CD8-positive, alpha-beta memory T cell (primary cell): Measurements from ENCODE around the gene IL36B. TPM values are rescaled to one million over a fixed set of nuclear protein-coding genes. Genes with fewer than 3 reads are reported as not detected.

Experiments used
- CTCF ChIA-PET: fragments of 350-600 bp; sonication (Branson Sonifier 250); formaldehyde crosslinking; loops from one replicate; lab custom pipeline; 2021; ENCODE audit warnings: antibody characterized with exemption; lab: Charles Lee
- POLR2A ChIA-PET: fragments of 350-600 bp; sonication (Branson Sonifier 250); formaldehyde crosslinking; loops from one replicate; lab custom pipeline; 2021; ENCODE audit warnings: antibody characterized with exemption; lab: Charles Lee
- DNase-seq, 5 donors: peaks; one replicate each; pipeline versions ENCODE4 v3.0.0 to v3.0.0-alpha.2; 2020 to 2022; ENCODE audit warnings: mixed read lengths in 1 of 5
- H3K27ac ChIP-seq: one replicate; pipeline ENCODE4 v1.7.0; 2013; ENCODE audit warnings: low read depth, mild to moderate bottlenecking, low read length, moderate library complexity
- H3K27me3 ChIP-seq: 2 replicates; pipeline ENCODE4 v1.7.0; 2013; ENCODE audit warnings: low read length, mild to moderate bottlenecking; ENCODE audit not compliant: insufficient read depth, poor library complexity, severe bottlenecking
- H3K36me3 ChIP-seq: 2 replicates; pipeline ENCODE4 v1.7.0; 2013; ENCODE audit warnings: mild to moderate bottlenecking, low read length, moderate library complexity; ENCODE audit not compliant: insufficient read depth
- H3K4me1 ChIP-seq: 2 replicates; pipeline ENCODE4 v1.7.0; 2013; ENCODE audit warnings: mild to moderate bottlenecking, low read length, moderate library complexity; ENCODE audit not compliant: insufficient read depth
- H3K4me3 ChIP-seq: 2 replicates; pipeline ENCODE4 v1.7.0; 2013; ENCODE audit warnings: mild to moderate bottlenecking, low read length
- H3K9me3 ChIP-seq: 2 replicates; pipeline ENCODE4 v1.7.0; 2013; ENCODE audit warnings: mild to moderate bottlenecking, low read length
- H3K27ac Mint-ChIP-seq, 8 donors: one replicate each; pipeline ENCODE4 v1.8.0; 2020 to 2021; ENCODE audit warnings: mixed read lengths in 8 of 8, mild to moderate bottlenecking in 6 of 8, inconsistent platforms in 3 of 8, moderate library complexity in 3 of 8
- H3K27me3 Mint-ChIP-seq, 2 donors: one replicate each; pipeline ENCODE4 v1.8.0; 2020 to 2021; ENCODE audit warnings: mixed read lengths in 2 of 2, mild to moderate bottlenecking in 1 of 2, moderate library complexity in 1 of 2
- H3K36me3 Mint-ChIP-seq, 3 donors: one replicate each; pipeline ENCODE4 v1.8.0; 2020 to 2021; ENCODE audit warnings: mixed read lengths in 3 of 3, inconsistent platforms in 1 of 3, mild to moderate bottlenecking in 1 of 3
- H3K4me1 Mint-ChIP-seq, 3 donors: one replicate each; pipeline ENCODE4 v1.8.0; 2020 to 2021; ENCODE audit warnings: mixed read lengths in 3 of 3, inconsistent platforms in 1 of 3, mild to moderate bottlenecking in 1 of 3
- H3K4me3 Mint-ChIP-seq, 7 donors: one replicate each; pipeline ENCODE4 v1.8.0; 2020 to 2021; ENCODE audit warnings: mixed read lengths in 7 of 7, mild to moderate bottlenecking in 6 of 7, moderate library complexity in 4 of 7, inconsistent platforms in 2 of 7
- H3K9me3 Mint-ChIP-seq, 5 donors: one replicate each; pipeline ENCODE4 v1.8.0; 2020 to 2022; ENCODE audit warnings: mixed read lengths in 5 of 5, mild to moderate bottlenecking in 3 of 5, moderate library complexity in 2 of 5, inconsistent platforms in 1 of 5
- polyA plus RNA-seq: library from polyadenylated mRNA; unstranded; fragments of 300-500 nt; fragmentation: Illumina TruSeq; gene quantifications from one replicate; pipeline ENCODE4 v1.2.3, GENCODE V29; 2021
- total RNA-seq, 2 experiments: library from RNA; stranded (reverse); gene quantifications; one replicate each; pipeline ENCODE4 v1.2.3, GENCODE V29; 2021

IL36B gene
- total and polyA plus RNA-seq, 3 experiments from 2014 or later, result not detected

DNA sequence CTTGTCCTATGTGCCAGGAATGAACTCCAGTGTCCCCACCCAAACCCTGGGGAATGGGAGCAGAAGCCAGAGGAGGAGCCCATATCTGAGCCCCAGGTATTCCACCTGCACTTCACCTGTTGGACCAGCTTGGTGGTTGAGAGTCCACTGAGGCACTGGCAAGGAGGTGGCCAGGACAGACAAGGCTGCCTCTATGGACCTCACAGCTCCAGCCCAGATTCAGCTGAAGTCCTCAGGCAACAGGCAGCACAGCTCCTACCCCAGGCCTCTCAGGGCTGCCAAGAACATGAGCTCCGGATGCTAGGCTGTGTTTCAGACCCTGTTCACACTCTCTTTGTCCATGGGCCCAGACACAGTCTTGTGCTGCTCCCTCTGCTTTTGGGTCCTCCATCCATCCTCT lies 12.2 kb upstream of the IL36B start:
- no peaks in the 10 kb centered on the region for H3K36me3 ChIP-seq
- ChIA-PET CTCF (no interaction called here), POLR2A (no interaction called here)
- no peak overlapping the region for H3K27ac ChIP-seq
- DNase-seq, result no peak
- H3K9me3 Mint-ChIP-seq, result no peaks in the 10 kb centered on the region
- H3K4me1 ChIP-seq, result no peaks in the 10 kb centered on the region
- peaks cover 2 to 15% of the 10 kb centered on the region in 2 donors for H3K27me3 Mint-ChIP-seq
- H3K4me1 Mint-ChIP-seq, result no peaks in the 10 kb centered on the region
- no peak overlapping the region for H3K4me3 ChIP-seq
- H3K4me3 Mint-ChIP-seq, result no peak overlapping the region
- no peaks in the 10 kb centered on the region for H3K27me3 ChIP-seq
- peaks cover 0 to 5% (median 0%) of the 10 kb centered on the region in 3 donors for H3K36me3 Mint-ChIP-seq
- no peaks in the 10 kb centered on the region for H3K9me3 ChIP-seq
- H3K27ac Mint-ChIP-seq, result no peak overlapping the region

DNA sequence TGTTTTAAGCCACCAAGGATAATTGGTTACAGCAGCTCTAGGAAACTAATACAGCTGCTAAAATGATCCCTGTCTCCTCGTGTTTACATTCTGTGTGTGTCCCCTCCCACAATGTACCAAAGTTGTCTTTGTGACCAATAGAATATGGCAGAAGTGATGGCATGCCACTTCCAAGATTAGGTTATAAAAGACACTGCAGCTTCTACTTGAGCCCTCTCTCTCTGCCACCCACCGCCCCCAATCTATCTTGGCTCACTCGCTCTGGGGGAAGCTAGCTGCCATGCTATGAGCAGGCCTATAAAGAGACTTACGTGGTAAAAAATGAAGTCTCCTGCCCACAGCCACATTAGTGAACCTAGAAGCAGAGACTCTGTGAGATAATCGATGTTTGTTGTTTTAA lies 11.6 kb upstream of the IL36B start:
- no peak for DNase-seq
- peaks cover 0 to 5% (median 0%) of the 10 kb centered on the region in 3 donors for H3K36me3 Mint-ChIP-seq
- POLR2A ChIA-PET, result no interaction called here
- no peak overlapping the region for H3K4me3 Mint-ChIP-seq
- H3K4me1 Mint-ChIP-seq, result no peaks in the 10 kb centered on the region
- no peaks in the 10 kb centered on the region for H3K9me3 Mint-ChIP-seq
- CTCF ChIA-PET, result no interaction called here
- H3K27ac Mint-ChIP-seq, result no peak overlapping the region
- Histone ChIP-seq H3K4me3 (no peak overlapping the region), H3K4me1 (no peaks in the 10 kb centered on the region), H3K9me3 (no peaks in the 10 kb centered on the region), H3K27me3 (no peaks in the 10 kb centered on the region), H3K27ac (no peak overlapping the region), H3K36me3 (no peaks in the 10 kb centered on the region)
- peaks cover 2 to 15% of the 10 kb centered on the region in 2 donors for H3K27me3 Mint-ChIP-seq

DNA sequence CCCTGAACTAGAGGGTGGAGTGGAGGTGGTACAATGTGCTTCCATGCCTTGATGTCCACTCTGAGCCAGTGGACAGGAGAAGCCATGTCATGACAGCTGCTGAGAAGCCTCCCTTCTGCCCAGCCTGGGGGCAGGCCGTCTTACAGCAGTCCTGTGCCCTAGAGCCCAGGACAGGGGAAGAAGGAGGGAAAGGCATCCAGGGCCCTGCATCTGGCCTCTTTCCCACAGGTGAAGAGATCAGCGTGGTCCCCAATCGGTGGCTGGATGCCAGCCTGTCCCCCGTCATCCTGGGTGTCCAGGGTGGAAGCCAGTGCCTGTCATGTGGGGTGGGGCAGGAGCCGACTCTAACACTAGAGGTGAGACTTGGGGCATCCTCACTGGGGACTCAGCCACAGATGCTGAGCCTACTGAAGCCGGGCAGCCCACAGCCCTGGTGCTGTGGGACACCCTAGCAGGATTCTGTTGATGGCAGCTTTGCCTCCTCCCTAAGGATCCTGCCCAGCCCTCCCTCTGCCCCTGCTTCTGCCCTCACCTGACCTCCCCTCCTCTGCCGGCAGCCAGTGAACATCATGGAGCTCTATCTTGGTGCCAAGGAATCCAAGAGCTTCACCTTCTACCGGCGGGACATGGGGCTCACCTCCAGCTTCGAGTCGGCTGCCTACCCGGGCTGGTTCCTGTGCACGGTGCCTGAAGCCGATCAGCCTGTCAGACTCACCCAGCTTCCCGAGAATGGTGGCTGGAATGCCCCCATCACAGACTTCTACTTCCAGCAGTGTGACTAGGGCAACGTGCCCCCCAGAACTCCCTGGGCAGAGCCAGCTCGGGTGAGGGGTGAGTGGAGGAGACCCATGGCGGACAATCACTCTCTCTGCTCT lies 9.5 kb upstream of the IL36B start:
- Mint-ChIP-seq H3K4me1 (no peaks in the 10 kb centered on the region), H3K27ac (peak overlapping the region in 1 of 8 donors; percentile 34), H3K9me3 (no peaks in the 10 kb centered on the region), H3K4me3 (no peak overlapping the region), H3K27me3 (peaks cover 2 to 19% of the 10 kb centered on the region in 2 donors), H3K36me3 (no peaks in the 10 kb centered on the region)
- no peak overlapping the region for H3K4me3 ChIP-seq
- H3K27me3 ChIP-seq, result no peaks in the 10 kb centered on the region
- H3K9me3 ChIP-seq, result no peaks in the 10 kb centered on the region
- no peak for DNase-seq
- no peak overlapping the region for H3K27ac ChIP-seq
- no peaks in the 10 kb centered on the region for H3K4me1 ChIP-seq
- CTCF ChIA-PET, result interaction anchor here (1.1 kb wide), 1 partner anchor 14 kb away, joined by 3 read pairs; no protein-coding TSS in a partner anchor
- no peaks in the 10 kb centered on the region for H3K36me3 ChIP-seq
- POLR2A ChIA-PET, result no interaction called here

DNA sequence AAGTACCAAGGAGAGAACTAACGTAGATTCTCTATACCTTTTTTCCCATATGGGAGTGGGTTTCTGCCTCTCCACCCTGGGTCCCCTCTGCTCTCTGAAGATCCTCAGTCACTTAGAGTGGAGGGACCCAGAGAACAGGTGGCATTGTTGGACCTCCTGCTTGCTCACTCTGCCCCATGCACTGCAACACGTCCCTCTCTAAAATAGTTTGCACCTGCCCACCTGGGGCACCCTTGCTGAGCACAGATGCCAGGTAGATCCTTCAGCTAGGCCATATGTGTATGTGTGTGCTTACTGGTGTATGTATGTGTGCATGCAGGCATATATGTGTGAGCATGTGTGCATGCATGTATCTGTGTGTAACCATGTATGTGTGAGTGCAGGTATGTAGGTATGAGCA lies 8.6 kb upstream of the IL36B start:
- Mint-ChIP-seq H3K27ac (no peak overlapping the region), H3K36me3 (no peaks in the 10 kb centered on the region), H3K27me3 (peaks cover 2 to 16% of the 10 kb centered on the region in 2 donors), H3K4me1 (no peaks in the 10 kb centered on the region), H3K4me3 (no peak overlapping the region), H3K9me3 (peaks cover 0 to 2% (median 0%) of the 10 kb centered on the region in 5 donors)
- ChIA-PET POLR2A (no interaction called here), CTCF (no interaction called here)
- H3K4me1 ChIP-seq, result no peaks in the 10 kb centered on the region
- no peak overlapping the region for H3K27ac ChIP-seq
- DNase-seq, result no peak
- H3K4me3 ChIP-seq, result no peak overlapping the region
- no peaks in the 10 kb centered on the region for H3K27me3 ChIP-seq
- H3K36me3 ChIP-seq, result no peaks in the 10 kb centered on the region
- H3K9me3 ChIP-seq, result no peaks in the 10 kb centered on the region

DNA sequence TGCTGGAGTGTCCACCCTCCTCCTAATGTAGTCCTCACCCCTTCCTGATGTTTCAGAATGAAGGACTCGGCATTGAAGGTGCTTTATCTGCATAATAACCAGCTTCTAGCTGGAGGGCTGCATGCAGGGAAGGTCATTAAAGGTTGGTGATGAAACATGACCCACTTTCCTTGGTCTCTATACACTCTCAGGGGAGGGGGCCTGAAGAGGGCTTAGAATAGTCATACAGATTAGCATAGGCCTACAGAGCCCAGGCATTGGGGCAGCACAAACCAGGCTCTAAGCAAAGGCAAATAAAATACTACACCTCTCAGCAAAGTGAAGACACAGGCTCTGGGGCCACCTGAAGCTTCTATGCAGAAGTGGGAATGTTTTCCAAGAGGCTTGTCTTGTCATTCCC lies 8.1 kb upstream of the IL36B start:
- H3K9me3 Mint-ChIP-seq, result peaks cover 0 to 4% (median under 1%) of the 10 kb centered on the region in 5 donors
- H3K36me3 Mint-ChIP-seq, result no peaks in the 10 kb centered on the region
- no peak overlapping the region for H3K4me3 Mint-ChIP-seq
- Histone ChIP-seq H3K27me3 (no peaks in the 10 kb centered on the region), H3K9me3 (no peaks in the 10 kb centered on the region), H3K4me1 (no peaks in the 10 kb centered on the region), H3K36me3 (no peaks in the 10 kb centered on the region), H3K27ac (no peak overlapping the region), H3K4me3 (no peak overlapping the region)
- no peak overlapping the region for H3K27ac Mint-ChIP-seq
- H3K4me1 Mint-ChIP-seq, result no peaks in the 10 kb centered on the region
- ChIA-PET POLR2A (no interaction called here), CTCF (no interaction called here)
- peaks cover 2 to 16% of the 10 kb centered on the region in 2 donors for H3K27me3 Mint-ChIP-seq
- no peak for DNase-seq

DNA sequence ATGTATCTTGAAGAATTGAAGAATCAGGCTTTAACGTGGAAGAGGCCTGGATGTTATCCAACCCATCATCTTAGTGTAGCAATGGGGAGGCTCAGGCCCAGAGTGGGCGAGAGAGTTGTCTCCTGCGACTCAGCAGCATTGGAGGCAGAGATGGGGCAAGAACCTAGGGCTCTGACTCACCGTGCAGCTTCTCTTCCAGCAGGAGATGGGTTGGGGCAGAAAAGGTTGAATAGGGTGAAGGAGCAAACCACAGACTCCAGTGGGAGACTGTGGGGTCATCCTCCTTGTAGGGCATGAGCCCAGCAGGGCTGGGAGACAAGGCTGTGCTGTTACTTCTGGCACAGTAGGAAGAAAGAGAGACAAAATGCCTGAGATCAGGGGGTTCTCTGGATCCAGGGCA lies 7.7 kb upstream of the IL36B start:
- POLR2A ChIA-PET, result no interaction called here
- CTCF ChIA-PET, result no interaction called here
- DNase-seq, result no peak

DNA sequence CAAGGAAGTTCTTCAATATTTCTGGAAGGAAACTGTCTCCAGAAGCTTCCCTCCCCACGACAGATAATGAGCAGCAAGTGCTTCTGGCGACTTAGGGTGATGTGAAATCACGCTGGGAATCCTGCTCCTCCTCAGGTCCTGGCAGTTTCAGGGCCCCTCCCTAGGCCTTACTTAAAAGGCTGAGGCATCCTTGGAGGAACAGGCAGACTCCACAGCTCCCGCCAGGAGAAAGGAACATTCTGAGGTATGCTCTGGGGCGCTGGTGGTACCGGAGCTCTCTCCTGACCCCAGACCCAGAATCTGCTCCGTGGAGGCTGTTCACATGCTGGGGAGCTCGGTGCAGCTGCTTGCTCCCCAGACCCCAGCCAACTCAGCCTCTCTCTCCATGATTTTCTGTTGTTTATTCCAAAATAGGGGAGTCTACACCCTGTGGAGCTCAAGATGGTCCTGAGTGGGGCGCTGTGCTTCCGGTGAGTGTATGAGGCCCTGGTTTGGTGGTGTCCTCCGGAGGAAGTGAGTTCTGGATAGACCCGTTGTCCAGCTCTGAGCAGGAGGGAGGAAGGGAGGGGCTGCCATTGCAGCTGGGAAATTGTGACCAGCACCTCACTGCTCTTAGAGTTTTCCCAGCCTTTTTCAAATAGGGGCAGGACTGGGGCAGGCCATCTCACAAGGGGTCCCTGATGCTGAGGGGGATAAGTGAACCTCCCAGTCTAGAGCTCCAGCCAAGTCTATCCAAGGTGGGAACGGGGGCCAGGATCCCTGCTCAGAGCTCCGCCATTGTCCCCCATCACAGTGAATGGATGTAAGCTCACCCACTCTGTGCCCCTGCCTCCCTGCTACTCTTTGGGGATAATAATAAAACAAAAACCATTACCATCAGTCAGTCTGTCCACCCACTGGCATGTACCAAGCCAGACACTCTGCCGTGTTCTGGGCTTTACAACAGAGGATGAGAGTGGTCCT lies 6.6 kb upstream of the IL36B start, which contains the start of gene IL36RN:
Gene IL36RN, plus strand, starts transcription at position 201 of the 963 bp plus-strand sequence. Its CDS starts 241 bp downstream, at position 442.
- Mint-ChIP-seq H3K27me3 (peaks cover 3 to 17% of the 10 kb centered on the region in 2 donors), H3K27ac (no peak within 1 kb of the TSS), H3K4me1 (no peaks in the 10 kb centered on the region), H3K4me3 (no peak within 1 kb of the TSS), H3K9me3 (peaks cover 0 to 12% (median 9%) of the 10 kb centered on the region in 5 donors), H3K36me3 (no peaks in the 10 kb centered on the region)
- DNase-seq, result no peak
- POLR2A ChIA-PET, result no interaction called here
- no peaks in the 10 kb centered on the region for H3K36me3 ChIP-seq
- H3K27ac ChIP-seq, result no peak within 1 kb of the TSS
- CTCF ChIA-PET, result no interaction called here
- H3K9me3 ChIP-seq, result no peaks in the 10 kb centered on the region
- no peaks in the 10 kb centered on the region for H3K4me1 ChIP-seq
- H3K27me3 ChIP-seq, result no peaks in the 10 kb centered on the region
- no peak within 1 kb of the TSS for H3K4me3 ChIP-seq

More for the DNA sequence above, 7.7 kb upstream of the IL36B start:
- Mint-ChIP-seq H3K27me3 (peaks cover 2 to 19% of the 10 kb centered on the region in 2 donors), H3K36me3 (no peaks in the 10 kb centered on the region), H3K4me3 (no peak overlapping the region), H3K27ac (no peak overlapping the region), H3K4me1 (no peaks in the 10 kb centered on the region), H3K9me3 (peaks cover 0 to 7% (median 5%) of the 10 kb centered on the region in 5 donors)
- no peaks in the 10 kb centered on the region for H3K4me1 ChIP-seq
- no peak overlapping the region for H3K4me3 ChIP-seq
- H3K27ac ChIP-seq, result no peak overlapping the region
- no peaks in the 10 kb centered on the region for H3K27me3 ChIP-seq
- H3K36me3 ChIP-seq, result no peaks in the 10 kb centered on the region
- no peaks in the 10 kb centered on the region for H3K9me3 ChIP-seq
